WTC11 (cell line): Measurements from ENCODE around the gene GRID2.

Source experiments
- ATF2 ChIP-seq: sonication (generic); formaldehyde crosslinking; IDR thresholded peaks from 2 replicates; pipeline ENCODE4 v1.8.1; 2022; ENCODE audit warnings: low read depth, missing genetic modification reagents, borderline replicate concordance
- ATF3 ChIP-seq: sonication (generic); formaldehyde crosslinking; conservative IDR thresholded peaks from 2 replicates; pipeline ENCODE4 v1.8.1; 2022; ENCODE audit warnings: mild to moderate bottlenecking, missing genetic modification reagents
- CTCF ChIP-seq: fragments of 200-600 bp; IDR thresholded peaks from 2 replicates; pipeline ENCODE4 v1.8.0; 2022; ENCODE audit warnings: antibody characterized with exemption
- E2F1 ChIP-seq: sonication (generic); formaldehyde crosslinking; IDR thresholded peaks from 2 replicates; pipeline ENCODE4 v1.8.0; 2022; ENCODE audit warnings: mild to moderate bottlenecking, missing genetic modification reagents
- FOXJ3 ChIP-seq: sonication (generic); formaldehyde crosslinking; IDR thresholded peaks from 2 replicates; pipeline ENCODE4 v1.9.0; 2021; ENCODE audit warnings: missing genetic modification reagents, mild to moderate bottlenecking, borderline replicate concordance
- HMGXB4 ChIP-seq: sonication (generic); formaldehyde crosslinking; IDR thresholded peaks from 2 replicates; pipeline ENCODE4 v1.8.1; 2023; ENCODE audit warnings: mild to moderate bottlenecking, moderate library complexity, missing genetic modification reagents
- IRF2 ChIP-seq: sonication (generic); formaldehyde crosslinking; IDR thresholded peaks from 2 replicates; pipeline ENCODE4 v1.8.0; 2022; ENCODE audit warnings: low read depth, missing genetic modification reagents, borderline replicate concordance
- MAX ChIP-seq: sonication (generic); formaldehyde crosslinking; IDR thresholded peaks from 2 replicates; pipeline ENCODE4 v1.8.0; 2022; ENCODE audit warnings: mild to moderate bottlenecking, missing genetic modification reagents
- PRDM15 ChIP-seq: sonication (generic); formaldehyde crosslinking; IDR thresholded peaks from 2 replicates; pipeline ENCODE4 v1.8.0; 2022; ENCODE audit warnings: missing genetic modification reagents
- ZNF423 ChIP-seq: fragments of 250-450 bp; sonication (Bioruptor Pico); IDR thresholded peaks from 2 replicates; pipeline ENCODE4 v2.1.2; 2022; ENCODE audit warnings: mild to moderate bottlenecking, moderate library complexity

- no peak for TF ChIP-seq ZNF423
- no peak for TF ChIP-seq E2F1 (CRISPR knock-in tag)
- no peak for TF ChIP-seq ATF2 (CRISPR knock-in tag)
- TF ChIP-seq CTCF: no peak
- no peak for TF ChIP-seq PRDM15 (CRISPR knock-in tag)
- TF ChIP-seq MAX (CRISPR knock-in tag): no peak
- TF ChIP-seq IRF2 (CRISPR knock-in tag): no peak
- TF ChIP-seq FOXJ3: no peak
- TF ChIP-seq HMGXB4 (CRISPR knock-in tag): no peak
- no peak for TF ChIP-seq ATF3
These were observed 1415.8 kb downstream of the GRID2 start for GRCh38 chr4:93719552-93719951.
